ENCODE results near the gene HIF3A. TPM values are rescaled to one million over a fixed set of nuclear protein-coding genes. Genes with fewer than 3 reads are reported as not detected.

HIF3A gene
- total RNA-seq, 3 donors from 2014 or later: 4.9 to 96.1 (median 19.0) TPM

DNA sequence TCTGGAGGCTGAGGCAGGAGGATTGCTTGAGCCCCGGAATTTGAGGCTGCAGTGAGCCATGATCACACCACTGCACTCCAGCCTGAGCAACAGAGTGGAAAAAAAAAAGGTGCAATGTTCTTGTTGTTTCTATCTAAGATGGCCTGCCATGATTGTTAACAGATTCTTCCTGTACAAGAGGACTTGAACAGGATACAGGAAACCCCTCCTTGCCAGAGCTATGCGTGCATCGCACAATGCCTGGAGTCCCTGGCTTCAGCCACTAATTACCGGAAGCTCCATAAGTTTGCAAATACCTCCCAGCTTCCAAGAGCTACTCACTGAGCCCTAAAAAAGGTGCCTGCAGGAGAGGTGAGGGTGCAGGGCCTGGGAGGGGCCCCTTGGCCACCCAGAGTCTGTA is 13.1 kb upstream of the HIF3A start:
- no peak for DNase-seq
- TF ChIP-seq, protein P1, sequence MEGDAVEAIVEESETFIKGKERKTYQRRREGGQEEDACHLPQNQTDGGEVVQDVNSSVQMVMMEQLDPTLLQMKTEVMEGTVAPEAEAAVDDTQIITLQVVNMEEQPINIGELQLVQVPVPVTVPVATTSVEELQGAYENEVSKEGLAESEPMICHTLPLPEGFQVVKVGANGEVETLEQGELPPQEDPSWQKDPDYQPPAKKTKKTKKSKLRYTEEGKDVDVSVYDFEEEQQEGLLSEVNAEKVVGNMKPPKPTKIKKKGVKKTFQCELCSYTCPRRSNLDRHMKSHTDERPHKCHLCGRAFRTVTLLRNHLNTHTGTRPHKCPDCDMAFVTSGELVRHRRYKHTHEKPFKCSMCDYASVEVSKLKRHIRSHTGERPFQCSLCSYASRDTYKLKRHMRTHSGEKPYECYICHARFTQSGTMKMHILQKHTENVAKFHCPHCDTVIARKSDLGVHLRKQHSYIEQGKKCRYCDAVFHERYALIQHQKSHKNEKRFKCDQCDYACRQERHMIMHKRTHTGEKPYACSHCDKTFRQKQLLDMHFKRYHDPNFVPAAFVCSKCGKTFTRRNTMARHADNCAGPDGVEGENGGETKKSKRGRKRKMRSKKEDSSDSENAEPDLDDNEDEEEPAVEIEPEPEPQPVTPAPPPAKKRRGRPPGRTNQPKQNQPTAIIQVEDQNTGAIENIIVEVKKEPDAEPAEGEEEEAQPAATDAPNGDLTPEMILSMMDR (IDR thresholded peaks at IDR 0.05): no peak
- Histone ChIP-seq H3K9me3 (no peaks in the 10 kb centered on the region), H3K4me3 (no peak overlapping the region), H3K36me3 (ENCODE audit: low read depth) (no peaks in the 10 kb centered on the region), H3K4me1 (ENCODE audit: low read depth) (no peaks in the 10 kb centered on the region)
- intact Hi-C loops (cut with DNase I, micrococcal nuclease): no loop called here
- ATAC-seq: no peak

GRCh38 chr19:46284635-46285034 is 12.2 kb upstream of the HIF3A start:
- TF ChIP-seq, protein P1 (IDR thresholded peaks at IDR 0.05): no peak
- H3K9me3 ChIP-seq: no peaks in the 10 kb centered on the region
- no peak for DNase-seq
- no peak overlapping the region for H3K4me3 ChIP-seq
- no peaks in the 10 kb centered on the region for H3K4me1 ChIP-seq (ENCODE audit: low read depth)
- intact Hi-C loops (cut with DNase I, micrococcal nuclease): no loop called here
- H3K36me3 ChIP-seq (ENCODE audit: low read depth): no peaks in the 10 kb centered on the region
- no peak for ATAC-seq

DNA sequence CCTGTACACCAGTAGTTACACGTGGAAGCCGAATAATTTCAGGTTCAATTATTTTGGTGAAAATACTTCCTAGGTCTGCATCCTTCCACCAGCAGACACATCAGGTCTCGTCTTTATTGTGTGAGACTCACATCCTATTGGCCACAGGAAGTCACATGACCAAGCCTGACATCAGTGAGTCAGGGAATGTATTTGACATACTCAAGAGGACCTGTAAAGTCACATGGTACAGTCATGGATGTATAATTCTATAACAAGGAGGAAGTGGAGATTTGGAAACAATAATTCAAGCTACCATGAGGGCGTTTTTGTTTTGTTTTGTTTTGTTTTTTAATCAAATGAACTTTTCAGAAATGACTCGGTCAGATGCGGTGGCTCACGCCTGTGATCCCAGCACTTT is 9.3 kb upstream of the HIF3A start:
- intact Hi-C loops (cut with DNase I, micrococcal nuclease): no loop called here

GRCh38 chr19:46288896-46289588 is 7.8 kb upstream of the HIF3A start:
- Histone ChIP-seq H3K4me3 (no peak overlapping the region), H3K4me1 (ENCODE audit: low read depth) (no peaks in the 10 kb centered on the region), H3K36me3 (ENCODE audit: low read depth) (no peaks in the 10 kb centered on the region), H3K9me3 (peaks cover 5% of the 10 kb centered on the region)
- TF ChIP-seq, protein P1 (IDR thresholded peaks at IDR 0.05): no peak
- DNase-seq (no peak), ATAC-seq (peak; percentile 82)
- intact Hi-C loops (cut with DNase I, micrococcal nuclease): no loop called here

More for the DNA sequence above, 9.3 kb upstream of the HIF3A start:
- H3K36me3 ChIP-seq (ENCODE audit: low read depth): no peaks in the 10 kb centered on the region
- no peak for ATAC-seq
- no peaks in the 10 kb centered on the region for H3K4me1 ChIP-seq (ENCODE audit: low read depth)
- TF ChIP-seq, protein P1 (IDR thresholded peaks at IDR 0.05): no peak
- H3K4me3 ChIP-seq: no peak overlapping the region
- peaks cover 5% of the 10 kb centered on the region for H3K9me3 ChIP-seq
- no peak for DNase-seq

DNA sequence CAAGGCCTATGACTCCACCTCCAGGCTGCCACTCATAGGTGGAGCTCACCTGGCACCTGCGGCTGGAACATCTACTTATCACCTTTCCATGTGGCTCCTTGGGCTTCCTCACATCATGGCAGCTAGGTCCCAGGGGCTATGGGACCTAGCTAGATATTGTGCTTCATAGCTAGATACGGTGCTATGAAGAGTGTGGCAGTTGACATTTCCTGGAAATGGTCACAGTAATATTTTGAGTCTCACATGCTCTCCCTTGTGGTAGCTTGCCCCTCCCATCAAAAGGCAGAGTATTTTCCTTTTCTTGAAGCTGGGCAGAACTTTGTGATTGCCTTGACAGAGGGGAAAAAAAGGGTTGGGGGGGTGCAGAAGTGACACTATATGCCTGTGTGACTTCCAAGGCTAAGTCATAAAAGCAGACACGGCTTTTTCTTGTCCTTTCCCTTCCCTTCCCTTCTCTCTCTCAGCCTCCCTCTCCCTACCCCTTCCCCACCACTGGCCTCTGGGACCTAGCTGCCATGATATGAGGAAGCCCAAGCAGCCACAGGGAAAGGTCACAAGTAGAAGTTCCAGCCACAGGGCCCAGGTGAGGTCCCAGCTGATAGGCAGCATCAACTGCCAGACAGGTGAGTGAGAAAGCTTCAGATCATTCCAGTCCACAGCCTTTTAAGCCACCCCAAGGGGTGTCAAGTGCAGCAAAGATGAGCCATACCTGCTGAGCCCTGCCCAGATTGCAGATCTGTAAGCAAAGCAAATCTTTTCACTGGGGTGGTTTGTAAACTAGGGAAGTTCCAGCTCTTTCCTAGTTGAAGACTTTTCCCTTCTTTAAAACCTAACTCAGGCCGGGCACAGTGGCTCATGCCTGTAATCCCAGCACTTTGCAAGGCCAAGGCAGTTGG is 6.9 kb upstream of the HIF3A start:
- intact Hi-C loops (cut with DNase I, micrococcal nuclease): no loop called here
- ATAC-seq: no peak
- Histone ChIP-seq H3K36me3 (ENCODE audit: low read depth) (no peaks in the 10 kb centered on the region), H3K4me3 (no peak overlapping the region), H3K9me3 (peaks cover 5% of the 10 kb centered on the region), H3K4me1 (ENCODE audit: low read depth) (no peaks in the 10 kb centered on the region)
- TF ChIP-seq, protein P1 (IDR thresholded peaks at IDR 0.05): no peak
- DNase-seq: no peak

Measured in mucosa of descending colon (tissue), 3 donors.